SH-SY5Y (cell line): Measurements from ENCODE around the gene PCDH9.
A peak's percentile ranks its signal among the peaks of the same experiment; 100 is the strongest.

ENCODE experiments used
- GATA2 ChIP-seq: IDR thresholded peaks from 2 replicates; pipeline ENCODE4 v1.6.1; 2011; ENCODE audit warnings: mild to moderate bottlenecking, low read depth, low read length
- GATA3 ChIP-seq: IDR thresholded peaks from 2 replicates; pipeline ENCODE4 v1.6.1; 2011; ENCODE audit warnings: low read depth, mild to moderate bottlenecking, low read length, moderate library complexity

GRCh38 chr13:67229481-67230403 is at the start of gene PCDH9:
- TF ChIP-seq GATA3 (peak; percentile 53; the same call in 1 of the 2 replicates), GATA2 (peak; percentile 81)
